Esophagus muscularis mucosa (tissue), 4 donors: ENCODE results near the gene PPM1F.

ENCODE experiments used
- EP300 ChIP-seq: sonication (generic); formaldehyde crosslinking; IDR thresholded peaks from one replicate; pipeline ENCODE4 v1.6.1; 2017; ENCODE audit warnings: antibody characterized with exemption
- POLR2A ChIP-seq: fragments of 450-650 bp; IDR thresholded peaks from one replicate; pipeline ENCODE4 v1.6.1; 2017; ENCODE audit warnings: antibody characterized with exemption, moderate library complexity, mild to moderate bottlenecking, low read depth
- POLR2AphosphoS5 ChIP-seq, 2 donors: sonication (generic); formaldehyde crosslinking; IDR thresholded peaks; one replicate each; pipeline ENCODE4 v1.6.1; 2017; ENCODE audit warnings: antibody characterized with exemption in 2 of 2
- TF ChIP-seq, protein P1 (sequence below), 3 experiments: fragments of 200-600 bp in 2 of 3; fragments of 450-650 bp in 1 of 3; sonication (generic) in 2 of 3; IDR thresholded peaks; one replicate each; pipeline ENCODE4 v1.5.1; 2017 to 2019; ENCODE audit warnings: antibody characterized with exemption in 3 of 3, mild to moderate bottlenecking in 2 of 3, moderate library complexity in 1 of 3

DNA sequence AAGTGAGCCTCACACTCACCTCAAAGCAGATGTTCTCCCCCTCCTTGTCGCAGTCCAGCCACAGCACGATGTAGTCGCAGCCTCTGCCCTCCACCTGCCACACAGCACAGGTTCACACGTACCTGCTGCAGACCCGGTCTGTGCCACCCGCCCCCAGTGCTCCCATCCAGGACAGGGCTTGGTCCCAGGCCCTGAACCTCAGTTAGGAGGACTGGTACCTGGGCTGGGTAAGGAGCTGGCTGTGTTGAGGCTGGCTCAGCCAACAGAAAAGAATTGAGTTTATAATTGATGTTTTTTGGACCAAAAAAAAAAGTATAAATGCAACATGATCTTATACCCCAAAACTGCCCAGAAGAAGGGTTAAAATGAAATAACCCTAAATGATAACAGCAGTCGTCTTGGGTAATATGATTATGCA, 19.2 kb upstream of the PPM1F start:
- TF ChIP-seq, protein P1, sequence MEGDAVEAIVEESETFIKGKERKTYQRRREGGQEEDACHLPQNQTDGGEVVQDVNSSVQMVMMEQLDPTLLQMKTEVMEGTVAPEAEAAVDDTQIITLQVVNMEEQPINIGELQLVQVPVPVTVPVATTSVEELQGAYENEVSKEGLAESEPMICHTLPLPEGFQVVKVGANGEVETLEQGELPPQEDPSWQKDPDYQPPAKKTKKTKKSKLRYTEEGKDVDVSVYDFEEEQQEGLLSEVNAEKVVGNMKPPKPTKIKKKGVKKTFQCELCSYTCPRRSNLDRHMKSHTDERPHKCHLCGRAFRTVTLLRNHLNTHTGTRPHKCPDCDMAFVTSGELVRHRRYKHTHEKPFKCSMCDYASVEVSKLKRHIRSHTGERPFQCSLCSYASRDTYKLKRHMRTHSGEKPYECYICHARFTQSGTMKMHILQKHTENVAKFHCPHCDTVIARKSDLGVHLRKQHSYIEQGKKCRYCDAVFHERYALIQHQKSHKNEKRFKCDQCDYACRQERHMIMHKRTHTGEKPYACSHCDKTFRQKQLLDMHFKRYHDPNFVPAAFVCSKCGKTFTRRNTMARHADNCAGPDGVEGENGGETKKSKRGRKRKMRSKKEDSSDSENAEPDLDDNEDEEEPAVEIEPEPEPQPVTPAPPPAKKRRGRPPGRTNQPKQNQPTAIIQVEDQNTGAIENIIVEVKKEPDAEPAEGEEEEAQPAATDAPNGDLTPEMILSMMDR (IDR thresholded peaks at IDR 0.05): no peak
- TF ChIP-seq POLR2A (no peak), POLR2AphosphoS5 (IDR thresholded peaks at IDR 0.05) (no peak), EP300 (no peak)
